WTC11 (cell line): Measurements from ENCODE around the gene ITGAV. TPM values are rescaled to one million over a fixed set of nuclear protein-coding genes. Genes with fewer than 3 reads are reported as not detected.
A peak's percentile ranks its signal among the peaks of the same experiment; 100 is the strongest.

Source experiments
- ATAC-seq: fragments of 200-7000 bp; cut with Tn5 transposase; 2 replicates; pipeline ENCODE4 v1.10.0; 2021; ENCODE audit warnings: mild to moderate bottlenecking, moderate library complexity
- CTCF ChIA-PET: fragments of 300-600 bp; sonication (Branson Sonifier 250); formaldehyde crosslinking; loops from one replicate; lab custom pipeline; 2021; ENCODE audit warnings: antibody characterized with exemption; lab: Charles Lee
- POLR2A ChIA-PET: fragments of 350-600 bp; sonication (Branson Sonifier 250); formaldehyde crosslinking; loops from one replicate; lab custom pipeline; 2021; ENCODE audit warnings: antibody characterized with exemption; lab: Charles Lee
- DNase-seq: peaks from one replicate; pipeline ENCODE4 v3.0.0; 2021; ENCODE audit warnings: low spot score
- H3K27ac Mint-ChIP-seq: 2 replicates; pipeline ENCODE4 v1.8.0; 2021; ENCODE audit warnings: mixed read lengths
- H3K27me3 Mint-ChIP-seq: 2 replicates; pipeline ENCODE4 v1.8.0; 2021; ENCODE audit warnings: low read depth, mild to moderate bottlenecking, moderate library complexity, mixed read lengths
- H3K36me3 Mint-ChIP-seq: 2 replicates; pipeline ENCODE4 v1.8.0; 2021; ENCODE audit warnings: mixed read lengths
- H3K4me1 Mint-ChIP-seq: 2 replicates; pipeline ENCODE4 v1.8.0; 2022; ENCODE audit warnings: mixed read lengths
- H3K4me3 Mint-ChIP-seq: 2 replicates; pipeline ENCODE4 v1.8.0; 2021; ENCODE audit warnings: mild to moderate bottlenecking, moderate library complexity, mixed read lengths
- H3K9me3 Mint-ChIP-seq: 2 replicates; pipeline ENCODE4 v1.8.0; 2021; ENCODE audit warnings: mixed read lengths
- EMX1 ChIP-seq: fragments of 250-450 bp; sonication (Bioruptor Pico); IDR thresholded peaks from 2 replicates; pipeline ENCODE4 v1.8.0; 2021; ENCODE audit warnings: mild to moderate bottlenecking
- FOXP1 ChIP-seq: sonication (generic); formaldehyde crosslinking; IDR thresholded peaks from 2 replicates; pipeline ENCODE4 v1.8.0; 2022; ENCODE audit warnings: missing genetic modification reagents, mild to moderate bottlenecking, moderate library complexity, borderline replicate concordance
- HMGA2 ChIP-seq: fragments of 250-450 bp; sonication (Bioruptor Pico); IDR thresholded peaks from 2 replicates; pipeline ENCODE4 v1.4.0; 2021; ENCODE audit warnings: mild to moderate bottlenecking, moderate library complexity
- JAZF1 ChIP-seq: fragments of 250-450 bp; sonication (Bioruptor Pico); IDR thresholded peaks from 2 replicates; pipeline ENCODE4 v1.9.0; 2021; ENCODE audit warnings: moderate library complexity, mild to moderate bottlenecking, inconsistent platforms
- JUN ChIP-seq: sonication (generic); formaldehyde crosslinking; IDR thresholded peaks from 2 replicates; pipeline ENCODE4 v1.8.0; 2023; ENCODE audit warnings: mild to moderate bottlenecking, missing genetic modification reagents
- KAT7 ChIP-seq: sonication (generic); formaldehyde crosslinking; IDR thresholded peaks from 2 replicates; pipeline ENCODE4 v1.8.1; 2023; ENCODE audit warnings: missing genetic modification reagents, mild to moderate bottlenecking, borderline replicate concordance
- MYBL2 ChIP-seq: sonication (generic); formaldehyde crosslinking; IDR thresholded peaks from 2 replicates; pipeline ENCODE4 v1.8.1; 2023; ENCODE audit warnings: mild to moderate bottlenecking, moderate library complexity, missing genetic modification reagents
- NFATC4 ChIP-seq: fragments of 250-450 bp; sonication (Bioruptor Pico); IDR thresholded peaks from 2 replicates; pipeline ENCODE4 v1.9.0; 2021; ENCODE audit warnings: mild to moderate bottlenecking
- NFE2L1 ChIP-seq: sonication (generic); formaldehyde crosslinking; IDR thresholded peaks from 2 replicates; pipeline ENCODE4 v1.8.1; 2023; ENCODE audit warnings: missing genetic modification reagents
- NR1H2 ChIP-seq: sonication (generic); formaldehyde crosslinking; IDR thresholded peaks from 2 replicates; pipeline ENCODE4 v1.9.0; 2021; ENCODE audit warnings: mild to moderate bottlenecking, moderate library complexity, missing genetic modification reagents
- PRRX2 ChIP-seq: fragments of 250-450 bp; sonication (Bioruptor Pico); IDR thresholded peaks from 2 replicates; pipeline ENCODE4 v1.8.0; 2021; ENCODE audit warnings: mild to moderate bottlenecking
- RORB ChIP-seq: fragments of 250-450 bp; sonication (Bioruptor Pico); IDR thresholded peaks from 2 replicates; pipeline ENCODE4 v1.9.0; 2021; ENCODE audit warnings: mild to moderate bottlenecking
- ZNF671 ChIP-seq: fragments of 250-450 bp; sonication (Bioruptor Pico); IDR thresholded peaks from 2 replicates; pipeline ENCODE4 v1.8.0; 2021; ENCODE audit warnings: mild to moderate bottlenecking
- total RNA-seq: library from RNA; stranded (reverse); gene quantifications from 3 replicates; pipeline ENCODE4 v1.2.3, GENCODE V29; 2021
- TF ChIP-seq, protein P1 (sequence below): sonication (generic); formaldehyde crosslinking; IDR thresholded peaks from 2 replicates; pipeline ENCODE4 v1.8.1; 2022; ENCODE audit warnings: mild to moderate bottlenecking, missing genetic modification reagents, moderate library complexity, borderline replicate concordance
- TF ChIP-seq, protein P2 (sequence below): sonication (generic); formaldehyde crosslinking; IDR thresholded peaks from 2 replicates; pipeline ENCODE4 v1.8.0; 2022; ENCODE audit warnings: mild to moderate bottlenecking, missing genetic modification reagents
- TF ChIP-seq, protein P3 (sequence below): fragments of 250-450 bp; sonication (Bioruptor Pico); IDR thresholded peaks from 2 replicates; pipeline ENCODE4 v1.9.0; 2021; ENCODE audit warnings: moderate library complexity, mild to moderate bottlenecking, inconsistent platforms, borderline replicate concordance
- TF ChIP-seq, protein P4 (sequence below): sonication (generic); formaldehyde crosslinking; IDR thresholded peaks from 2 replicates; pipeline ENCODE4 v1.8.1; 2023; ENCODE audit warnings: mild to moderate bottlenecking, missing genetic modification reagents
- TF ChIP-seq, protein P5 (sequence below): sonication (generic); formaldehyde crosslinking; IDR thresholded peaks from 2 replicates; pipeline ENCODE4 v1.8.0; 2023; ENCODE audit warnings: mild to moderate bottlenecking, missing genetic modification reagents
- TF ChIP-seq, protein P6 (sequence below): fragments of 250-450 bp; sonication (Bioruptor Pico); conservative IDR thresholded peaks from 2 replicates; pipeline ENCODE4 v1.9.0; 2021; ENCODE audit warnings: mild to moderate bottlenecking
- TF ChIP-seq, protein P7 (sequence below): sonication (generic); formaldehyde crosslinking; IDR thresholded peaks from 2 replicates; pipeline ENCODE4 v1.8.1; 2023; ENCODE audit warnings: mild to moderate bottlenecking, missing genetic modification reagents, moderate library complexity
- TF ChIP-seq, protein P8 (sequence below): sonication (generic); formaldehyde crosslinking; IDR thresholded peaks from 2 replicates; pipeline ENCODE4 v1.8.0; 2022; ENCODE audit warnings: mild to moderate bottlenecking, missing genetic modification reagents

The ITGAV gene
- total RNA-seq, 1 experiment from 2014 or later: 30.0 TPM

DNA sequence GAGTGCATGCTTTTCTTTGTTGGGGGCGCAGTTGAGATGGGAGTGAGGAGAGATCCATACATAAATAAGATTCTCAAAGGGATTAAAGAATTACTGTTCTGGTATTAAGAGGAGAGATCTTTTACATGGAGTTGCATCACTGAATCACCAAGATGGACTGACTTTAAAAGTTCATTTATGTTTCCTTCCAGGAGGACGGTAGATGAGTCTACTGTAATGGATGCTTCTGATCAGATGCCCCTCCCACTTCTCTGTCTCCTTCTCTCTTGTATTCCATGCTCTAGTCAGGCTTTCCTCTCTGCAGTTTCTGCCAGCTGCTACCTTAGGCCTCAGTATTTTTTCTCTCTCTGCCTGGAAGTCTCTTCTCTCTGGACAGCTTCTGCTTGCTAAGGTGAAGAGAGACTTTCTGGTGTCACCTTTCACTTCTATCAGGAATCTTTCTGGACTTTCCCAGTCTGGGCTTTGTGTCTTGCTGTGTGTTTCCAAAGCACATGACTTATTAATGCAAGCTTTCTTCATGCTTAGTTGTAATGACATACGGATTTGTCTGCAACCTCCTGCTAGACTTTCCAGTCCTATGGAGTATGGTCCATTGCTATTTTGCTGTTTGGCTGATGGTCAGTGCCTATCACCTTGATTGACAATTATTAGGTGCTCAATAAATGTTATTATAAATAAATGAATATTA lies 127.6 kb downstream of the ITGAV start:
- POLR2A ChIA-PET: no interaction called here
- peak; percentile 82 for ATAC-seq
- Mint-ChIP-seq H3K36me3 (no peaks in the 10 kb centered on the region), H3K27me3 (no peaks in the 10 kb centered on the region), H3K4me3 (no peak overlapping the region), H3K4me1 (peaks cover 57% of the 10 kb centered on the region), H3K27ac (peak overlapping the region; percentile 88), H3K9me3 (no peaks in the 10 kb centered on the region)
- no peak for TF ChIP-seq ZNF671 (CRISPR knock-in tag)
- TF ChIP-seq, protein P1, sequence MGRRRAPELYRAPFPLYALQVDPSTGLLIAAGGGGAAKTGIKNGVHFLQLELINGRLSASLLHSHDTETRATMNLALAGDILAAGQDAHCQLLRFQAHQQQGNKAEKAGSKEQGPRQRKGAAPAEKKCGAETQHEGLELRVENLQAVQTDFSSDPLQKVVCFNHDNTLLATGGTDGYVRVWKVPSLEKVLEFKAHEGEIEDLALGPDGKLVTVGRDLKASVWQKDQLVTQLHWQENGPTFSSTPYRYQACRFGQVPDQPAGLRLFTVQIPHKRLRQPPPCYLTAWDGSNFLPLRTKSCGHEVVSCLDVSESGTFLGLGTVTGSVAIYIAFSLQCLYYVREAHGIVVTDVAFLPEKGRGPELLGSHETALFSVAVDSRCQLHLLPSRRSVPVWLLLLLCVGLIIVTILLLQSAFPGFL: no peak
- TF ChIP-seq NFE2L1 (CRISPR knock-in tag): no peak
- TF ChIP-seq, protein P2, sequence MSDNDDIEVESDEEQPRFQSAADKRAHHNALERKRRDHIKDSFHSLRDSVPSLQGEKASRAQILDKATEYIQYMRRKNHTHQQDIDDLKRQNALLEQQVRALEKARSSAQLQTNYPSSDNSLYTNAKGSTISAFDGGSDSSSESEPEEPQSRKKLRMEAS: no peak
- no peak for TF ChIP-seq MYBL2 (CRISPR knock-in tag)
- TF ChIP-seq NR1H2 (CRISPR knock-in tag): no peak
- TF ChIP-seq, protein P3, sequence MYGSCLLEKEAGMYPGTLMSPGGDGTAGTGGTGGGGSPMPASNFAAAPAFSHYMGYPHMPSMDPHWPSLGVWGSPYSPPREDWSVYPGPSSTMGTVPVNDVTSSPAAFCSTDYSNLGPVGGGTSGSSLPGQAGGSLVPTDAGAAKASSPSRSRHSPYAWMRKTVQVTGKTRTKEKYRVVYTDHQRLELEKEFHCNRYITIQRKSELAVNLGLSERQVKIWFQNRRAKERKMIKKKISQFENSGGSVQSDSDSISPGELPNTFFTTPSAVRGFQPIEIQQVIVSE (CRISPR knock-in tag): no peak
- TF ChIP-seq, protein P4, sequence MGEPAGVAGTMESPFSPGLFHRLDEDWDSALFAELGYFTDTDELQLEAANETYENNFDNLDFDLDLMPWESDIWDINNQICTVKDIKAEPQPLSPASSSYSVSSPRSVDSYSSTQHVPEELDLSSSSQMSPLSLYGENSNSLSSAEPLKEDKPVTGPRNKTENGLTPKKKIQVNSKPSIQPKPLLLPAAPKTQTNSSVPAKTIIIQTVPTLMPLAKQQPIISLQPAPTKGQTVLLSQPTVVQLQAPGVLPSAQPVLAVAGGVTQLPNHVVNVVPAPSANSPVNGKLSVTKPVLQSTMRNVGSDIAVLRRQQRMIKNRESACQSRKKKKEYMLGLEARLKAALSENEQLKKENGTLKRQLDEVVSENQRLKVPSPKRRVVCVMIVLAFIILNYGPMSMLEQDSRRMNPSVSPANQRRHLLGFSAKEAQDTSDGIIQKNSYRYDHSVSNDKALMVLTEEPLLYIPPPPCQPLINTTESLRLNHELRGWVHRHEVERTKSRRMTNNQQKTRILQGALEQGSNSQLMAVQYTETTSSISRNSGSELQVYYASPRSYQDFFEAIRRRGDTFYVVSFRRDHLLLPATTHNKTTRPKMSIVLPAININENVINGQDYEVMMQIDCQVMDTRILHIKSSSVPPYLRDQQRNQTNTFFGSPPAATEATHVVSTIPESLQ (CRISPR knock-in tag): no peak
- no peak for TF ChIP-seq KAT7 (CRISPR knock-in tag)
- no peak for TF ChIP-seq JAZF1 (CRISPR knock-in tag)
- TF ChIP-seq, protein P5, sequence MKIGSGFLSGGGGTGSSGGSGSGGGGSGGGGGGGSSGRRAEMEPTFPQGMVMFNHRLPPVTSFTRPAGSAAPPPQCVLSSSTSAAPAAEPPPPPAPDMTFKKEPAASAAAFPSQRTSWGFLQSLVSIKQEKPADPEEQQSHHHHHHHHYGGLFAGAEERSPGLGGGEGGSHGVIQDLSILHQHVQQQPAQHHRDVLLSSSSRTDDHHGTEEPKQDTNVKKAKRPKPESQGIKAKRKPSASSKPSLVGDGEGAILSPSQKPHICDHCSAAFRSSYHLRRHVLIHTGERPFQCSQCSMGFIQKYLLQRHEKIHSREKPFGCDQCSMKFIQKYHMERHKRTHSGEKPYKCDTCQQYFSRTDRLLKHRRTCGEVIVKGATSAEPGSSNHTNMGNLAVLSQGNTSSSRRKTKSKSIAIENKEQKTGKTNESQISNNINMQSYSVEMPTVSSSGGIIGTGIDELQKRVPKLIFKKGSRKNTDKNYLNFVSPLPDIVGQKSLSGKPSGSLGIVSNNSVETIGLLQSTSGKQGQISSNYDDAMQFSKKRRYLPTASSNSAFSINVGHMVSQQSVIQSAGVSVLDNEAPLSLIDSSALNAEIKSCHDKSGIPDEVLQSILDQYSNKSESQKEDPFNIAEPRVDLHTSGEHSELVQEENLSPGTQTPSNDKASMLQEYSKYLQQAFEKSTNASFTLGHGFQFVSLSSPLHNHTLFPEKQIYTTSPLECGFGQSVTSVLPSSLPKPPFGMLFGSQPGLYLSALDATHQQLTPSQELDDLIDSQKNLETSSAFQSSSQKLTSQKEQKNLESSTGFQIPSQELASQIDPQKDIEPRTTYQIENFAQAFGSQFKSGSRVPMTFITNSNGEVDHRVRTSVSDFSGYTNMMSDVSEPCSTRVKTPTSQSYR (CRISPR knock-in tag): no peak
- TF ChIP-seq RORB: no peak
- TF ChIP-seq HMGA2 (CRISPR knock-in tag): no peak
- TF ChIP-seq, protein P6, sequence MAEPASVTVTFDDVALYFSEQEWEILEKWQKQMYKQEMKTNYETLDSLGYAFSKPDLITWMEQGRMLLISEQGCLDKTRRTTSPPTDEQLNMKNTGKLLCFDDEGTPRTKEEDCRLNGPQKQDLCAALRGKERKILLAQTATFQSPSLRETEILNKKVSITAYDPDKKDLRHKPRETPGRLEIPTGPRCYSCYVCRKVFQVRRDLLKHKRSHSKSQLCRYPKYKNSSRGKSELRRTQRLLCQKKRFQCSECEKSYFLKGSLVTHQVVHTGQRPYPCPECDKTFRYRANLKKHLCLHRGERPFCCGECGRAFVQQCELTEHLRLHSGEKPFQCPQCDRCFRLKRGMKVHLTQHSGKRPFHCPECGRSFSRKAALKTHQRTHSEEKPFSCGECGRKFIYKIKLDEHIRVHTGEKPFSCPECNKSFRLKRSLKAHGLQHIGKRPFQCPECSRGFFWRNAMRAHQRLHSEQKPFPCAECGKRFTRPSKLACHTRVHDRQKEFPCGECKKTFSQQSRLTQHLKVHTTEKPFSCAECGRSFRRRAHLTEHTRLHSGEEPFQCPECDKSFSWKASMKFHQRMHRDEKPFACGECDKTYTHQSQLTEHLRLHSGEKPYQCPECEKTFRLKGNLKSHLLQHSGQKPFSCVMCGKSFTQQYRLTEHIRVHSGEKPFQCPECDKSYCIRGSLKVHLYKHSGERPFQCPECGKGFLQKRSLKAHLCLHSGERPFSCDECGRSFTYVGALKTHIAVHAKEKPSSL (CRISPR knock-in tag): no peak
- TF ChIP-seq EMX1 (CRISPR knock-in tag): no peak
- CTCF ChIA-PET: no interaction called here
- DNase-seq: no peak

DNA sequence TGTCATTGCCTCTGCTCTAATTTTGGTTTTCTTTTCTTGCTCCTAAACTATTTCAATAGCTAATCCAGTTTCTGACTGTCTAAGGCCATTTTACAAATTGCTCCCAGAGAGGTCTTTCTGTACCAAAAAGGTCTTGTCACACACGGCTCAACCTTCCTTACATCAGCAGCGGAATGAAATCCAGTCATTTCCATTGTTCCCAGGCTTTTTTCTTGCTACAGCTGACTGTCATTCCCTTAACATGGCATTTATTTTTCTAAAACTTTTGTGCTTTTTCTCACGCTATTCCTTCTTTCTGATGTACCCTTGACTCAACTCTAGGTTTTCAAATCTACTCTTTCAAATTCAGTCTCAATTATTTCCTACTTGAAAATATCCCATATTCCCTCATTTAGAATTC lies 128.3 kb downstream of the ITGAV start:
- ATAC-seq (no peak), DNase-seq (no peak)
- Mint-ChIP-seq H3K4me1 (peaks cover 51% of the 10 kb centered on the region), H3K9me3 (no peaks in the 10 kb centered on the region), H3K36me3 (no peaks in the 10 kb centered on the region), H3K27me3 (no peaks in the 10 kb centered on the region), H3K4me3 (no peak overlapping the region), H3K27ac (peak overlapping the region; percentile 73)
- ChIA-PET POLR2A (no interaction called here), CTCF (no interaction called here)
- TF ChIP-seq, protein P3 (CRISPR knock-in tag): no peak
- TF ChIP-seq, protein P7, sequence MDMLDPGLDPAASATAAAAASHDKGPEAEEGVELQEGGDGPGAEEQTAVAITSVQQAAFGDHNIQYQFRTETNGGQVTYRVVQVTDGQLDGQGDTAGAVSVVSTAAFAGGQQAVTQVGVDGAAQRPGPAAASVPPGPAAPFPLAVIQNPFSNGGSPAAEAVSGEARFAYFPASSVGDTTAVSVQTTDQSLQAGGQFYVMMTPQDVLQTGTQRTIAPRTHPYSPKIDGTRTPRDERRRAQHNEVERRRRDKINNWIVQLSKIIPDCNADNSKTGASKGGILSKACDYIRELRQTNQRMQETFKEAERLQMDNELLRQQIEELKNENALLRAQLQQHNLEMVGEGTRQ (CRISPR knock-in tag): no peak
- no peak for TF ChIP-seq PRRX2 (CRISPR knock-in tag)
- TF ChIP-seq FOXP1 (CRISPR knock-in tag): no peak
- no peak for TF ChIP-seq NFATC4 (CRISPR knock-in tag)
- no peak for TF ChIP-seq JAZF1 (CRISPR knock-in tag)
- TF ChIP-seq, protein P2: no peak
- no peak for TF ChIP-seq RORB
- no peak for TF ChIP-seq JUN
- TF ChIP-seq, protein P8, sequence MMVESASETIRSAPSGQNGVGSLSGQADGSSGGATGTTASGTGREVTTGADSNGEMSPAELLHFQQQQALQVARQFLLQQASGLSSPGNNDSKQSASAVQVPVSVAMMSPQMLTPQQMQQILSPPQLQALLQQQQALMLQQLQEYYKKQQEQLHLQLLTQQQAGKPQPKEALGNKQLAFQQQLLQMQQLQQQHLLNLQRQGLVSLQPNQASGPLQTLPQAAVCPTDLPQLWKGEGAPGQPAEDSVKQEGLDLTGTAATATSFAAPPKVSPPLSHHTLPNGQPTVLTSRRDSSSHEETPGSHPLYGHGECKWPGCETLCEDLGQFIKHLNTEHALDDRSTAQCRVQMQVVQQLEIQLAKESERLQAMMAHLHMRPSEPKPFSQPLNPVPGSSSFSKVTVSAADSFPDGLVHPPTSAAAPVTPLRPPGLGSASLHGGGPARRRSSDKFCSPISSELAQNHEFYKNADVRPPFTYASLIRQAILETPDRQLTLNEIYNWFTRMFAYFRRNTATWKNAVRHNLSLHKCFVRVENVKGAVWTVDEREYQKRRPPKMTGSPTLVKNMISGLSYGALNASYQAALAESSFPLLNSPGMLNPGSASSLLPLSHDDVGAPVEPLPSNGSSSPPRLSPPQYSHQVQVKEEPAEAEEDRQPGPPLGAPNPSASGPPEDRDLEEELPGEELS (CRISPR knock-in tag): no peak
- TF ChIP-seq EMX1 (CRISPR knock-in tag): no peak
